Suprapubic skin (tissue), 4 donors: ENCODE data around the gene CCDC150.

ENCODE experiments used
- EP300 ChIP-seq: sonication (generic); formaldehyde crosslinking; IDR thresholded peaks from one replicate; pipeline ENCODE4 v1.6.1; 2017; ENCODE audit warnings: antibody characterized with exemption
- POLR2AphosphoS5 ChIP-seq, 3 donors: sonication (generic); formaldehyde crosslinking; IDR thresholded peaks; one replicate each; pipeline ENCODE4 v1.6.1; 2017; ENCODE audit warnings: antibody characterized with exemption in 3 of 3
- TF ChIP-seq, protein P1 (sequence below), 2 donors: fragments of 200-600 bp in 1 of 2; fragments of 450-650 bp in 1 of 2; sonication (generic) in 1 of 2; IDR thresholded peaks; one replicate each; pipeline ENCODE4 v1.5.1; 2016 to 2019; ENCODE audit warnings: antibody characterized with exemption in 2 of 2, mild to moderate bottlenecking in 1 of 2, moderate library complexity in 1 of 2

DNA sequence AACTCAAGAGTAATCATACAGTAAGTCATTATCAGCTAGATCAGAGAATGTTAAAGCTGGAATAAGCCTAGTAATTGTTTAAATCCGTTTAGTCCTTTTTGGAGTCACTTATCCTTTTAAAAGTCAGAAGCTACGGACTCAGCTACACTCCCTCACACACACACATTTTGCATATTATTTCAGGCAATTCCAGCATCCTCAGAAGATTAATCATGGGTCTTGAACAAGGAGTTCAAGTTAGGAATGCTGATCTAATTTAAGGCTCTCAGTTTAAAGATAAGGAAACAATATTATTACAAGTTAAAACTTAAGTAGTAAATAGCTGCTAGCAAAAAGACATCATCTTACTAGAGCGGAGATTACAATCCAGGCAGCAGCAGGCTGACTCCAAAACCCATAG, 85.7 kb downstream of the CCDC150 start:
- no peak for TF ChIP-seq EP300
- TF ChIP-seq POLR2AphosphoS5 (IDR thresholded peaks at IDR 0.05), result no peak
- TF ChIP-seq, protein P1, sequence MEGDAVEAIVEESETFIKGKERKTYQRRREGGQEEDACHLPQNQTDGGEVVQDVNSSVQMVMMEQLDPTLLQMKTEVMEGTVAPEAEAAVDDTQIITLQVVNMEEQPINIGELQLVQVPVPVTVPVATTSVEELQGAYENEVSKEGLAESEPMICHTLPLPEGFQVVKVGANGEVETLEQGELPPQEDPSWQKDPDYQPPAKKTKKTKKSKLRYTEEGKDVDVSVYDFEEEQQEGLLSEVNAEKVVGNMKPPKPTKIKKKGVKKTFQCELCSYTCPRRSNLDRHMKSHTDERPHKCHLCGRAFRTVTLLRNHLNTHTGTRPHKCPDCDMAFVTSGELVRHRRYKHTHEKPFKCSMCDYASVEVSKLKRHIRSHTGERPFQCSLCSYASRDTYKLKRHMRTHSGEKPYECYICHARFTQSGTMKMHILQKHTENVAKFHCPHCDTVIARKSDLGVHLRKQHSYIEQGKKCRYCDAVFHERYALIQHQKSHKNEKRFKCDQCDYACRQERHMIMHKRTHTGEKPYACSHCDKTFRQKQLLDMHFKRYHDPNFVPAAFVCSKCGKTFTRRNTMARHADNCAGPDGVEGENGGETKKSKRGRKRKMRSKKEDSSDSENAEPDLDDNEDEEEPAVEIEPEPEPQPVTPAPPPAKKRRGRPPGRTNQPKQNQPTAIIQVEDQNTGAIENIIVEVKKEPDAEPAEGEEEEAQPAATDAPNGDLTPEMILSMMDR (IDR thresholded peaks at IDR 0.05), result no peak
